H9 (cell line): ENCODE measurements around the gene CHSY3. TPM values are rescaled to one million over a fixed set of nuclear protein-coding genes. Genes with fewer than 3 reads are reported as not detected.

Experiments
- DNase-seq: peaks from one replicate; pipeline ENCODE4 v3.0.0-alpha.2; 2017
- H2AFZ ChIP-seq: one replicate; pipeline ENCODE4 v1.6.1; 2013; ENCODE audit warnings: mild to moderate bottlenecking, low read length, control low read depth, moderate library complexity
- H2AK5ac ChIP-seq: 2 replicates; pipeline ENCODE4 v1.6.1; 2013; ENCODE audit warnings: low read length, control low read depth, mixed read lengths; ENCODE audit not compliant: insufficient read length
- H2BK120ac ChIP-seq: one replicate; pipeline ENCODE4 v1.6.1; 2013; ENCODE audit warnings: low read depth, mild to moderate bottlenecking, low read length, control low read depth, inconsistent platforms; ENCODE audit not compliant: poor library complexity, severe bottlenecking
- H2BK12ac ChIP-seq: 2 replicates; pipeline ENCODE4 v1.6.1; 2013; ENCODE audit warnings: low read length, control low read depth, mixed read lengths, low read depth; ENCODE audit not compliant: insufficient read length
- H2BK15ac ChIP-seq: 2 replicates; pipeline ENCODE4 v1.6.1; 2013; ENCODE audit warnings: low read depth, low read length, control low read depth
- H2BK20ac ChIP-seq: one replicate; pipeline ENCODE4 v1.6.1; 2013; ENCODE audit warnings: low read depth, mild to moderate bottlenecking, low read length, control low read depth, inconsistent platforms; ENCODE audit not compliant: poor library complexity, severe bottlenecking
- H2BK5ac ChIP-seq: 2 replicates; pipeline ENCODE4 v1.6.1; 2013; ENCODE audit warnings: low read length, control low read depth, mixed read lengths; ENCODE audit not compliant: insufficient read length
- H3K14ac ChIP-seq: 2 replicates; pipeline ENCODE4 v1.6.1; 2013; ENCODE audit warnings: low read length, control low read depth; ENCODE audit not compliant: insufficient read depth
- H3K18ac ChIP-seq: 2 replicates; pipeline ENCODE4 v1.6.1; 2013; ENCODE audit warnings: low read depth, mild to moderate bottlenecking, mixed read lengths, low read length, control low read depth; ENCODE audit not compliant: insufficient read length
- H3K23ac ChIP-seq: 2 replicates; pipeline ENCODE4 v1.6.1; 2013; ENCODE audit warnings: low read length, control low read depth, mixed read lengths, low read depth; ENCODE audit not compliant: insufficient read length
- H3K23me2 ChIP-seq: 2 replicates; pipeline ENCODE4 v1.6.1; 2013; ENCODE audit warnings: low read depth, mild to moderate bottlenecking, mixed read lengths, low read length, control low read depth; ENCODE audit not compliant: insufficient read length, poor library complexity, severe bottlenecking
- H3K27ac ChIP-seq: 2 replicates; pipeline ENCODE4 v1.5.1; 2013; ENCODE audit warnings: low read length, control low read depth, mixed read lengths, low read depth; ENCODE audit not compliant: insufficient read length
- H3K27me3 ChIP-seq: 2 replicates; pipeline ENCODE4 v1.6.1; 2013; ENCODE audit warnings: low read length, control low read depth, inconsistent platforms; ENCODE audit not compliant: insufficient read depth
- H3K4ac ChIP-seq: 2 replicates; pipeline ENCODE4 v1.6.1; 2013; ENCODE audit warnings: low read depth, mild to moderate bottlenecking, control low read depth, inconsistent platforms, low read length, moderate library complexity
- H3K4me1 ChIP-seq: 2 replicates; pipeline ENCODE4 v1.6.1; 2013; ENCODE audit warnings: low read length, control low read depth, inconsistent platforms; ENCODE audit not compliant: insufficient read depth
- H3K4me2 ChIP-seq: 2 replicates; pipeline ENCODE4 v1.6.1; 2013; ENCODE audit warnings: low read length, control low read depth, mixed read lengths; ENCODE audit not compliant: insufficient read length, insufficient read depth
- H3K56ac ChIP-seq: 2 replicates; pipeline ENCODE4 v1.6.1; 2013; ENCODE audit warnings: low read depth, mild to moderate bottlenecking, mixed read lengths, low read length, control low read depth; ENCODE audit not compliant: insufficient read length
- H3K79me1 ChIP-seq: 2 replicates; pipeline ENCODE4 v1.6.1; 2013; ENCODE audit warnings: low read depth, mild to moderate bottlenecking, moderate library complexity, low read length, control low read depth, inconsistent platforms; ENCODE audit not compliant: insufficient read depth, poor library complexity, severe bottlenecking
- H3K79me2 ChIP-seq: 2 replicates; pipeline ENCODE4 v1.6.1; 2013; ENCODE audit warnings: low read length, control low read depth, inconsistent platforms; ENCODE audit not compliant: insufficient read depth
- H3K9ac ChIP-seq: 2 replicates; pipeline ENCODE4 v1.6.1; 2013; ENCODE audit warnings: low read length, control low read depth, mixed read lengths; ENCODE audit not compliant: insufficient read length; ENCODE audit errors: extremely low read depth
- H3K9me3 ChIP-seq: one replicate; pipeline ENCODE4 v1.6.1; 2013; ENCODE audit warnings: low read depth, low read length, inconsistent platforms; ENCODE audit not compliant: control insufficient read depth
- H3T11ph ChIP-seq: one replicate; pipeline ENCODE4 v1.6.1; 2013; ENCODE audit warnings: mild to moderate bottlenecking, low read length, control low read depth, inconsistent platforms
- H4K20me1 ChIP-seq: one replicate; pipeline ENCODE4 v1.6.1; 2013; ENCODE audit not compliant: control insufficient read depth, insufficient read length, insufficient read depth
- H4K5ac ChIP-seq: 2 replicates; pipeline ENCODE4 v1.6.1; 2013; ENCODE audit warnings: low read depth, mild to moderate bottlenecking, mixed read lengths, low read length, control low read depth; ENCODE audit not compliant: insufficient read length
- H4K8ac ChIP-seq: replicated peaks from 2 replicates; pipeline ENCODE4 v1.6.1; 2013; ENCODE audit warnings: low read length, control low read depth, mixed read lengths, low read depth; ENCODE audit not compliant: insufficient read length
- H4K91ac ChIP-seq: 2 replicates; pipeline ENCODE4 v1.6.1; 2013; ENCODE audit warnings: low read depth, mild to moderate bottlenecking, moderate library complexity, mixed read lengths, low read length, control low read depth; ENCODE audit not compliant: insufficient read length
- H3K27ac Mint-ChIP-seq, 3 experiments: 2 replicates in 2 of 3; 3 replicates in 1 of 3; pipeline ENCODE4 v1.8.0; 2020 to 2021; ENCODE audit warnings: mixed read lengths in 3 of 3, mild to moderate bottlenecking in 1 of 3, moderate library complexity in 1 of 3
- H3K27me3 Mint-ChIP-seq: 2 replicates; pipeline ENCODE4 v1.8.0; 2021; ENCODE audit warnings: low read depth, mild to moderate bottlenecking, moderate library complexity, mixed read lengths
- H3K36me3 Mint-ChIP-seq, 3 experiments: 2 replicates in 2 of 3; 3 replicates in 1 of 3; pipeline ENCODE4 v1.8.0; 2020 to 2021; ENCODE audit warnings: low read depth in 3 of 3, mixed read lengths in 3 of 3; ENCODE audit not compliant: insufficient read depth in 1 of 3
- H3K4me1 Mint-ChIP-seq, 2 experiments: 2 replicates each; pipeline ENCODE4 v1.8.0; 2020; ENCODE audit warnings: mixed read lengths in 2 of 2
- H3K4me3 Mint-ChIP-seq, 2 experiments: 2 replicates in 1 of 2; 3 replicates in 1 of 2; pipeline ENCODE4 v1.8.0; 2020 to 2021; ENCODE audit warnings: mild to moderate bottlenecking in 2 of 2, mixed read lengths in 2 of 2, moderate library complexity in 1 of 2
- H3K9me3 Mint-ChIP-seq, 2 experiments: 2 replicates in 1 of 2; 3 replicates in 1 of 2; pipeline ENCODE4 v1.8.0; 2020; ENCODE audit warnings: mild to moderate bottlenecking in 2 of 2, mixed read lengths in 2 of 2, moderate library complexity in 1 of 2
- CTCF ChIP-seq: fragments of 200-600 bp; sonication (generic); conservative IDR thresholded peaks from 3 replicates; pipeline ENCODE4 v1.8.0; 2021; ENCODE audit warnings: antibody characterized with exemption, mild to moderate bottlenecking
- WGBS: extraction: QIAGEN DNeasy Blood & Tissue Kit; methylation state at CpG from one replicate; pipeline ENCODE4 v1.1.7; 2013; ENCODE audit warnings: missing lambda C conversion rate, low lambda C conversion rate, mixed read lengths; ENCODE audit not compliant: insufficient read length; ENCODE audit errors: extremely low coverage; 5-methylcytosine and 5-hydroxymethylcytosine counted together
- total RNA-seq: library from RNA; stranded (reverse); gene quantifications from 2 replicates; pipeline ENCODE4 v1.2.1, GENCODE V29; 2021

Gene CHSY3
- total RNA-seq, 1 experiment from 2014 or later = 0.37 TPM

DNA sequence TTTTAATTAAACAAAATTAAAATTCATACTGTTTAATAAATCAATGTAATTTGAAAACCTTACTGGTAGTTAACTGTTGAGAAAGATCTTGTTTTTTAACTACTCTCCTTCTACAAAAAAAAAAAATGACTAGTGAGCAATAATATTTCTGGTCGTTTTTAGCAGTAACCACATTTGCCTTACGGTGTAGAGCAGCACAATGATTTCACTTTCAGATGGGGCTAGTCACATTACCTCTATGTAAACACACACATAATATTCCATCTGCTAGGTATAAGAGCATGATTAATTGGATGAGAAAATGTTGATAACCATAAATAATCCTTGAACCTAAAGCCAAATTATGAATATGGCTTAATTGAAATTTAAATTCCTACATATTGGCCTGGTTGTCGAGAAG lies 198.1 kb downstream of the CHSY3 start:
- Mint-ChIP-seq H3K36me3 (no peaks in the 10 kb centered on the region), H3K4me1 (no peaks in the 10 kb centered on the region), H3K27me3 (no peaks in the 10 kb centered on the region), H3K9me3 (no peaks in the 10 kb centered on the region), H3K27ac (no peak overlapping the region), H3K4me3 (no peak overlapping the region)
- H3K79me2 ChIP-seq = no peaks in the 10 kb centered on the region
- no peak overlapping the region for H3K23ac ChIP-seq
- no peak overlapping the region for H3K56ac ChIP-seq
- H2BK12ac ChIP-seq = no peak overlapping the region
- H3K79me1 ChIP-seq = no peaks in the 10 kb centered on the region
- no peaks in the 10 kb centered on the region for H3K9me3 ChIP-seq
- no peak overlapping the region for H2AFZ ChIP-seq
- no peak overlapping the region for H3K9ac ChIP-seq
- no peak overlapping the region for H2AK5ac ChIP-seq
- no peak overlapping the region for H2BK120ac ChIP-seq
- no peak overlapping the region for H2BK15ac ChIP-seq
- no peaks in the 10 kb centered on the region for H4K20me1 ChIP-seq
- H3K4ac ChIP-seq = no peak overlapping the region
- no peak overlapping the region for H2BK5ac ChIP-seq
- no peak for TF ChIP-seq CTCF
- H2BK20ac ChIP-seq = no peak overlapping the region
- no peak overlapping the region for H3K14ac ChIP-seq
- no peak overlapping the region for H4K8ac ChIP-seq
- no CpG with 5 or more reads among the region's 3 CpGs for WGBS
- H3K18ac ChIP-seq = no peak overlapping the region
- no peak overlapping the region for H3T11ph ChIP-seq
- H4K5ac ChIP-seq = no peak overlapping the region
- no peak overlapping the region for H4K91ac ChIP-seq
- H3K4me1 ChIP-seq = no peaks in the 10 kb centered on the region
- H3K27ac ChIP-seq = no peak overlapping the region
- H3K23me2 ChIP-seq = no peaks in the 10 kb centered on the region
- H3K4me2 ChIP-seq = no peak overlapping the region
- no peak for DNase-seq
- H3K27me3 ChIP-seq = no peaks in the 10 kb centered on the region
